ENCODE measurements around the gene PLPP3. TPM values are rescaled to one million over a fixed set of nuclear protein-coding genes. Genes with fewer than 3 reads are reported as not detected.
A peak's percentile ranks its signal among the peaks of the same experiment; 100 is the strongest.

PLPP3 gene
- total RNA-seq, 1 donor from 2014 or later = 101 TPM

GRCh38 chr1:56578138-56578962 lies 1.0 kb downstream of the PLPP3 start:
- Histone ChIP-seq H3K9me3 (replicated peaks) (no peaks in the 10 kb centered on the region), H3K27me3 (ENCODE audit: low read depth) (no peaks in the 10 kb centered on the region), H3K36me3 (no peaks in the 10 kb centered on the region), H3K27ac (replicated peaks) (peak overlapping the region; percentile 97), H3K4me3 (peak overlapping the region; percentile 88), H3K4me1 (peaks cover 67% of the 10 kb centered on the region)
- intact Hi-C loops (cut with micrococcal nuclease) = loop anchor here (10.0 kb wide), 2 partner anchors 64 to 384 kb away; no protein-coding TSS in a partner anchor
- no peak for TF ChIP-seq CTCF (IDR thresholded peaks at IDR 0.05; ENCODE audit: borderline replicate concordance)
- DNase-seq = peak; percentile 46

GRCh38 chr1:56577406-56578137 lies 1.8 kb downstream of the PLPP3 start:
- intact Hi-C loops (cut with micrococcal nuclease) = loop anchor here (10.0 kb wide), 2 partner anchors 63 to 383 kb away; no protein-coding TSS in a partner anchor
- Histone ChIP-seq H3K27ac (replicated peaks) (peak overlapping the region; percentile 97), H3K4me3 (peak overlapping the region; percentile 88), H3K9me3 (replicated peaks) (no peaks in the 10 kb centered on the region), H3K27me3 (ENCODE audit: low read depth) (no peaks in the 10 kb centered on the region), H3K4me1 (peaks cover 75% of the 10 kb centered on the region), H3K36me3 (no peaks in the 10 kb centered on the region)
- no peak for TF ChIP-seq CTCF (IDR thresholded peaks at IDR 0.05; ENCODE audit: borderline replicate concordance)
- DNase-seq = no peak

- intact Hi-C loops (cut with micrococcal nuclease) = loop anchor here (10.0 kb wide), 2 partner anchors 62 to 382 kb away; no protein-coding TSS in a partner anchor
- Histone ChIP-seq H3K27me3 (ENCODE audit: low read depth) (no peaks in the 10 kb centered on the region), H3K36me3 (no peaks in the 10 kb centered on the region), H3K9me3 (replicated peaks) (no peaks in the 10 kb centered on the region), H3K27ac (replicated peaks) (peak overlapping the region; percentile 97), H3K4me1 (peaks cover 82% of the 10 kb centered on the region), H3K4me3 (peak overlapping the region; percentile 88)
- TF ChIP-seq CTCF (IDR thresholded peaks at IDR 0.05; ENCODE audit: borderline replicate concordance) = peak; percentile 58
- DNase-seq = no peak
Observed at GRCh38 chr1:56576880-56577405, 2.4 kb downstream of the PLPP3 start.

- H3K36me3 ChIP-seq = no peaks in the 10 kb centered on the region
- H3K27ac ChIP-seq (replicated peaks) = peak overlapping the region; percentile 97
- TF ChIP-seq CTCF (IDR thresholded peaks at IDR 0.05; ENCODE audit: borderline replicate concordance) = no peak
- H3K9me3 ChIP-seq (replicated peaks) = no peaks in the 10 kb centered on the region
- peak overlapping the region; percentile 88 for H3K4me3 ChIP-seq
- H3K27me3 ChIP-seq (ENCODE audit: low read depth) = no peaks in the 10 kb centered on the region
- DNase-seq = no peak
- peaks cover 92% of the 10 kb centered on the region for H3K4me1 ChIP-seq
- intact Hi-C loops (cut with micrococcal nuclease) = loop anchor here (10.0 kb wide), 2 partner anchors 61 to 381 kb away; no protein-coding TSS in a partner anchor
Observed at GRCh38 chr1:56575865-56576264, 3.5 kb downstream of the PLPP3 start.

DNA sequence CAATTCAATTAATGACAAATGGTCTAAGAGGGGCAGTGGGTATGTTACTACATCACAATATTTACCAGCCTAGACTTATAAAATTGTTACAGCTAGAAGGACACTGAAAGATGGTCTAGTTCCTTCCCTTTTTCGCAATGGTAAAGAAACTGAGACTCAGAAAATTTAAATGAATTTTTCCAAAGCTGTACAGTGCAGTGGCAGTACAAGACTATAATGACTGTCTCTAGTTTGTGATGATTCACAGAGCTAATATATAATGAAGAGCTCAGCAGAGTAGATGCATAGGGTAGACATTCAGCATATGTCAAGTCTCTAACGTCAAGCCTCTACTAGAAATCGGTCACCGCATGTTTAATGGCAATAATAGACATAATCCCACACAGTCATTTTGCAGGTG lies 4.6 kb downstream of the PLPP3 start:
- peaks cover 94% of the 10 kb centered on the region for H3K4me1 ChIP-seq
- no peak for TF ChIP-seq CTCF (IDR thresholded peaks at IDR 0.05; ENCODE audit: borderline replicate concordance)
- H3K27me3 ChIP-seq (ENCODE audit: low read depth) = no peaks in the 10 kb centered on the region
- peak overlapping the region; percentile 88 for H3K4me3 ChIP-seq
- H3K27ac ChIP-seq (replicated peaks) = peak overlapping the region; percentile 97
- DNase-seq = no peak
- H3K9me3 ChIP-seq (replicated peaks) = no peaks in the 10 kb centered on the region
- H3K36me3 ChIP-seq = no peaks in the 10 kb centered on the region
- intact Hi-C loops (cut with micrococcal nuclease) = loop anchor here (10.0 kb wide), 2 partner anchors 60 to 380 kb away; no protein-coding TSS in a partner anchor

Measured in left ventricle myocardium inferior (tissue), 1 donor.